ENCODE results near the gene DOP1A. TPM values are rescaled to one million over a fixed set of nuclear protein-coding genes. Genes with fewer than 3 reads are reported as not detected.

DOP1A gene
- polyA plus RNA-seq, 3 donors: 2.1 to 8.9 (median 2.5) TPM

- Histone ChIP-seq H3K36me3 (replicated peaks in 1 of 2; ENCODE audit: control insufficient read depth in 1 of 2, insufficient read depth in 2 of 2, low read length in 2 of 2) (no peaks in the 10 kb centered on the region), H3K79me2 (ENCODE audit: insufficient read depth, low read length) (peaks cover 6% of the 10 kb centered on the region), H3K9ac (ENCODE audit: insufficient read depth, low read length, poor library complexity, severe bottlenecking) (no peak overlapping the region), H3K9me3 (replicated peaks in 1 of 2; ENCODE audit: control insufficient read depth in 1 of 2, insufficient read depth in 1 of 2, low read length in 2 of 2) (no peaks in the 10 kb centered on the region), H3K4me1 (ENCODE audit: control insufficient read depth in 1 of 2, insufficient read depth in 2 of 2, low read length in 2 of 2) (no peaks in the 10 kb centered on the region), H3K27ac (ENCODE audit: low read depth in 1 of 2, low read length in 2 of 2) (no peak overlapping the region), H3K4me2 (replicated peaks; ENCODE audit: extremely low read depth, low read length, poor library complexity, severe bottlenecking) (no peak overlapping the region), H3K4me3 (replicated peaks in 1 of 3; ENCODE audit: low read depth in 2 of 3, low read length in 3 of 3) (no peak overlapping the region), H2AFZ (ENCODE audit: insufficient read depth, low read depth, low read length, poor library complexity, severe bottlenecking) (no peak overlapping the region), H3K27me3 (ENCODE audit: control insufficient read depth in 2 of 2, insufficient read depth in 2 of 2, low read length in 2 of 2) (no peaks in the 10 kb centered on the region), H4K20me1 (ENCODE audit: insufficient read depth, low read length) (peaks cover 33% of the 10 kb centered on the region)
- Mint-ChIP-seq H3K36me3 (peaks cover 7 to 13% of the 10 kb centered on the region in 2 donors), H3K27me3 (ENCODE audit: low read depth in 3 of 3) (peaks cover 0 to 2% (median 0%) of the 10 kb centered on the region in 3 donors), H3K4me1 (peaks cover 6% of the 10 kb centered on the region), H3K9me3 (peaks cover 0 to 4% (median 0%) of the 10 kb centered on the region in 7 donors), H3K27ac (no peak overlapping the region), H3K4me3 (no peak overlapping the region)
- intact Hi-C loops (cut with micrococcal nuclease): no loop called here
- no peak for TF ChIP-seq CTCF (IDR thresholded peaks at IDR 0.05)
- no peak for DNase-seq
- 100% methylated on average over 1 of the region's 1 CpG for WGBS (ENCODE audit: insufficient coverage)
These were observed 16.0 kb downstream of the DOP1A start for GRCh38 chr6:83083476-83083875.

- no peak for TF ChIP-seq CTCF (IDR thresholded peaks at IDR 0.05)
- Histone ChIP-seq H2AFZ (ENCODE audit: insufficient read depth, low read depth, low read length, poor library complexity, severe bottlenecking) (no peak overlapping the region), H3K4me3 (replicated peaks in 1 of 3; ENCODE audit: low read depth in 2 of 3, low read length in 3 of 3) (no peak overlapping the region), H3K27me3 (ENCODE audit: control insufficient read depth in 2 of 2, insufficient read depth in 2 of 2, low read length in 2 of 2) (no peaks in the 10 kb centered on the region), H3K36me3 (replicated peaks in 1 of 2; ENCODE audit: control insufficient read depth in 1 of 2, insufficient read depth in 2 of 2, low read length in 2 of 2) (no peaks in the 10 kb centered on the region), H3K4me2 (replicated peaks; ENCODE audit: extremely low read depth, low read length, poor library complexity, severe bottlenecking) (no peak overlapping the region), H4K20me1 (ENCODE audit: insufficient read depth, low read length) (peaks cover 26% of the 10 kb centered on the region), H3K27ac (ENCODE audit: low read depth in 1 of 2, low read length in 2 of 2) (no peak overlapping the region), H3K4me1 (ENCODE audit: control insufficient read depth in 1 of 2, insufficient read depth in 2 of 2, low read length in 2 of 2) (no peaks in the 10 kb centered on the region), H3K79me2 (ENCODE audit: insufficient read depth, low read length) (peaks cover 3% of the 10 kb centered on the region), H3K9me3 (replicated peaks in 1 of 2; ENCODE audit: control insufficient read depth in 1 of 2, insufficient read depth in 1 of 2, low read length in 2 of 2) (no peaks in the 10 kb centered on the region), H3K9ac (ENCODE audit: insufficient read depth, low read length, poor library complexity, severe bottlenecking) (no peak overlapping the region)
- Mint-ChIP-seq H3K27ac (peak overlapping the region in 2 of 7 donors; percentile 15 to 26), H3K9me3 (peaks cover 0 to 8% (median 4%) of the 10 kb centered on the region in 7 donors), H3K36me3 (peaks cover 16 to 23% of the 10 kb centered on the region in 2 donors), H3K4me3 (no peak overlapping the region), H3K4me1 (peaks cover 8% of the 10 kb centered on the region), H3K27me3 (ENCODE audit: low read depth in 3 of 3) (peaks cover 0 to 2% (median 0%) of the 10 kb centered on the region in 3 donors)
- no peak for DNase-seq
- intact Hi-C loops (cut with micrococcal nuclease): no loop called here
- WGBS (ENCODE audit: insufficient coverage): 94% methylated on average over 2 of the region's 2 CpGs
These were observed 19.3 kb downstream of the DOP1A start for GRCh38 chr6:83086751-83087150.
